Measurements from ENCODE around the gene KCTD15.

DNA sequence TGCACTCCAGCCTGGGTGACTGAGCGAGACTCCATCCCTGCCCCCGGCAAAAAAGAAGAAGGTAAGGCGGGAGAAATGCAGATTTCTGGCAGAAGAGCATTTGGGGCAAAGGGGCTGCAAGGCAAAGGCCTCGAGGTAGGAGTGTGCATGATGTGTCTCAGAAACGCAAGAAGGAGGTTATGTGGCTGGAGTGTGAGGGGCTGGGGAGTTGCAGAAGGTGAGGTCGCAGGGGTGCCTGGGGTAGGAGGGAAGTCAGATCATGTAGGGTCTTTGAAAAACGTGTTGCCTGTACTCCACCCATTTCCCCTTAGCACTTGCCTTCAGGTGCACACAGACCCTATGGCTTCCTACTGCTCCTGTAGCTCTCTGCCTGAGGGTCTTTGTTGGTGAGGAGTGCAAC lies 29.9 kb downstream of the KCTD15 start:
- TF ChIP-seq TAF1 (IDR thresholded peaks at IDR 0.05; ENCODE audit: borderline replicate concordance, insufficient read depth, low read length) (no peak), POLR2AphosphoS5 (IDR thresholded peaks at IDR 0.05; ENCODE audit: low read depth, low read length) (no peak), SIN3A (IDR thresholded peaks at IDR 0.05; ENCODE audit: borderline replicate concordance, insufficient read depth, low read length) (no peak)
- TF ChIP-seq, protein P1, sequence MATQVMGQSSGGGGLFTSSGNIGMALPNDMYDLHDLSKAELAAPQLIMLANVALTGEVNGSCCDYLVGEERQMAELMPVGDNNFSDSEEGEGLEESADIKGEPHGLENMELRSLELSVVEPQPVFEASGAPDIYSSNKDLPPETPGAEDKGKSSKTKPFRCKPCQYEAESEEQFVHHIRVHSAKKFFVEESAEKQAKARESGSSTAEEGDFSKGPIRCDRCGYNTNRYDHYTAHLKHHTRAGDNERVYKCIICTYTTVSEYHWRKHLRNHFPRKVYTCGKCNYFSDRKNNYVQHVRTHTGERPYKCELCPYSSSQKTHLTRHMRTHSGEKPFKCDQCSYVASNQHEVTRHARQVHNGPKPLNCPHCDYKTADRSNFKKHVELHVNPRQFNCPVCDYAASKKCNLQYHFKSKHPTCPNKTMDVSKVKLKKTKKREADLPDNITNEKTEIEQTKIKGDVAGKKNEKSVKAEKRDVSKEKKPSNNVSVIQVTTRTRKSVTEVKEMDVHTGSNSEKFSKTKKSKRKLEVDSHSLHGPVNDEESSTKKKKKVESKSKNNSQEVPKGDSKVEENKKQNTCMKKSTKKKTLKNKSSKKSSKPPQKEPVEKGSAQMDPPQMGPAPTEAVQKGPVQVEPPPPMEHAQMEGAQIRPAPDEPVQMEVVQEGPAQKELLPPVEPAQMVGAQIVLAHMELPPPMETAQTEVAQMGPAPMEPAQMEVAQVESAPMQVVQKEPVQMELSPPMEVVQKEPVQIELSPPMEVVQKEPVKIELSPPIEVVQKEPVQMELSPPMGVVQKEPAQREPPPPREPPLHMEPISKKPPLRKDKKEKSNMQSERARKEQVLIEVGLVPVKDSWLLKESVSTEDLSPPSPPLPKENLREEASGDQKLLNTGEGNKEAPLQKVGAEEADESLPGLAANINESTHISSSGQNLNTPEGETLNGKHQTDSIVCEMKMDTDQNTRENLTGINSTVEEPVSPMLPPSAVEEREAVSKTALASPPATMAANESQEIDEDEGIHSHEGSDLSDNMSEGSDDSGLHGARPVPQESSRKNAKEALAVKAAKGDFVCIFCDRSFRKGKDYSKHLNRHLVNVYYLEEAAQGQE (IDR thresholded peaks at IDR 0.05; ENCODE audit: insufficient read depth in 1 of 2, low read depth in 2 of 2, low read length in 2 of 2): no peak

Data from PFSK-1 (cell line).